ENCODE data around the gene SLX4.

SLX4 gene

DNA sequence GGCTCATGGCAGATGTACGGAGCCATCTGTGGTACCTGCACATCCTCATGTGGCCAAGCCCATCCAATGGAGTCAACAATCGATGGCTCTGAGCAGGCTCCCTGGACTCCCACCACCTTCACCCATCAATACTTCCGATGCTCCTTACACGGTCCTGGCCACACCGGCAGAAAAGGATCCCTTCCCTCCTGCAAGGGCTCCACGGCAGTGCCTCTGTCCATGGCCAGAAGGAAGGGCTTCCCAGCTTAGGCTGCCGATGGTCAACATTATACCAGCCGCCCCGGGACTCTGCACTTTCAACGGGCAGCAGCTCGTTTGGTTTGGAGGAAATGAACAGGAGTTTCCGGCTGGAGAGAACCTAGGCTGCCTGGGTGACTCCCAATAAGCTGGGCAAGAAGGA is 13.2 kb downstream of the SLX4 start:
- CTCF ChIA-PET, result no interaction called here
- H3K36me3 ChIP-seq (ENCODE audit: control insufficient read depth in 4 of 4, insufficient read depth in 4 of 4, low read length in 3 of 4), result peaks cover 2 to 47% (median 15%) of the 10 kb centered on the region in 4 experiments
- H3K27me3 ChIP-seq (replicated peaks in 2 of 5; ENCODE audit: control insufficient read depth in 4 of 5, insufficient read depth in 5 of 5, low read length in 4 of 5), result no peaks in the 10 kb centered on the region
- DNase-seq, result no peak
- POLR2A ChIA-PET, result no interaction called here
- H3K27ac ChIP-seq (ENCODE audit: insufficient read depth in 1 of 2, low read depth in 1 of 2, low read length in 2 of 2, poor library complexity in 1 of 2, severe bottlenecking in 2 of 2), result no peak overlapping the region
- peaks cover 0 to 7% (median 0%) of the 10 kb centered on the region in 5 experiments for H3K9me3 ChIP-seq (ENCODE audit: control extremely low read depth in 1 of 5, control insufficient read depth in 4 of 5, insufficient read depth in 2 of 5, low read depth in 1 of 5, low read length in 4 of 5)
- peaks cover 0 to 11% (median 5%) of the 10 kb centered on the region in 4 experiments for H3K4me1 ChIP-seq (ENCODE audit: control extremely low read depth in 1 of 4, control insufficient read depth in 4 of 4, insufficient read depth in 4 of 4, low read length in 3 of 4)
- WGBS (ENCODE audit: insufficient coverage), result 97% methylated on average over 11 of the region's 12 CpGs
- H3K4me3 ChIP-seq (ENCODE audit: control insufficient read depth in 1 of 7, extremely low read depth in 1 of 7, insufficient read depth in 4 of 7, low read depth in 2 of 7, low read length in 6 of 7), result no peak overlapping the region

DNA sequence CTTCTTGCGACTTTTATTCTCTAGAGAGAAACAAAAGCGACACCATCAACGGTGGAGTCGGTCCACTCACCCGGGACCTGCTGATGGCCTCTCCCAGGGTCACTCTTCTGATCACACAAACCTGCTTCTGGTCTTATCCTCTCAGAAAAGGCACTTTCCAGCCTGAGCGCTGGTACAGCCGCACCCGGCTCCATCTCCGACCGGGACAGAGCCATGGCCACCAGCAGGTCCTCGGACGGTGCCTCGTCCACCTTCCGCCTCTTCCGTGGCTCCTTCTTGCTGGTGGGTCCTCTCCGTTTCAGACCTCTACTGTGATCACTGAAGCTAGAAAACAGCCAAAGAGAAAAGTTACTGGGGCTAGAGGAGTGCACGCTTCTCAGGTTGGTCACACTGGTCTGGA is 13.7 kb downstream of the SLX4 start:
- Histone ChIP-seq H3K36me3 (ENCODE audit: control insufficient read depth in 4 of 4, insufficient read depth in 4 of 4, low read length in 3 of 4) (peaks cover 2 to 44% (median 16%) of the 10 kb centered on the region in 4 experiments), H3K9me3 (ENCODE audit: control extremely low read depth in 1 of 5, control insufficient read depth in 4 of 5, insufficient read depth in 2 of 5, low read depth in 1 of 5, low read length in 4 of 5) (peaks cover 0 to 7% (median 0%) of the 10 kb centered on the region in 5 experiments), H3K27ac (ENCODE audit: insufficient read depth in 1 of 2, low read depth in 1 of 2, low read length in 2 of 2, poor library complexity in 1 of 2, severe bottlenecking in 2 of 2) (no peak overlapping the region), H3K4me1 (ENCODE audit: control extremely low read depth in 1 of 4, control insufficient read depth in 4 of 4, insufficient read depth in 4 of 4, low read length in 3 of 4) (peaks cover 0 to 11% (median 5%) of the 10 kb centered on the region in 4 experiments), H3K27me3 (replicated peaks in 2 of 5; ENCODE audit: control insufficient read depth in 4 of 5, insufficient read depth in 5 of 5, low read length in 4 of 5) (no peaks in the 10 kb centered on the region), H3K4me3 (ENCODE audit: control insufficient read depth in 1 of 7, extremely low read depth in 1 of 7, insufficient read depth in 4 of 7, low read depth in 2 of 7, low read length in 6 of 7) (no peak overlapping the region)
- DNase-seq, result no peak
- ChIA-PET CTCF (no interaction called here), POLR2A (no interaction called here)
- WGBS (ENCODE audit: insufficient coverage), result 95% methylated on average over 17 of the region's 17 CpGs

DNA sequence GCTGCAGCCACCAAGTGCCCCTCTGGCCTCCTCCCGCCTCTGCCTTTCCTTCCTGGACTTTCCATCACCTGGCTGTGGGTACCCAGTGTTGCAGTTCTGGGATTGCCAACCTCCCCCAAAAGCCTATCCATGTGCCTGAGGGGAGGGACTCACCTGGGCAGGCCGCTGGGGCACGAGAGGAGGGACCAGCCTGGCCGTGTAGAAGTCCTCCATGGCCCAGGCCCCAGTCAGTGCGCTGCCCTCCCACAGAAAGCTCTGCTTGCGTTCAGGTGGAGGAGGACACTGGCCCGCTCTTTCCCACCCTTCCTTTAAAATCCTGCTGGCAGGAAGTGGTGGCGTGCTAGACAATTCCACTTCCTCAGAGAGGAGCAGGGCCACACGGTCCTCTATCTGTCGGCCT is 14.2 kb downstream of the SLX4 start:
- Histone ChIP-seq H3K4me1 (ENCODE audit: control extremely low read depth in 1 of 4, control insufficient read depth in 4 of 4, insufficient read depth in 4 of 4, low read length in 3 of 4) (peaks cover 0 to 11% (median 5%) of the 10 kb centered on the region in 4 experiments), H3K9me3 (ENCODE audit: control extremely low read depth in 1 of 5, control insufficient read depth in 4 of 5, insufficient read depth in 2 of 5, low read depth in 1 of 5, low read length in 4 of 5) (peaks cover 0 to 7% (median 0%) of the 10 kb centered on the region in 5 experiments), H3K4me3 (ENCODE audit: control insufficient read depth in 1 of 7, extremely low read depth in 1 of 7, insufficient read depth in 4 of 7, low read depth in 2 of 7, low read length in 6 of 7) (no peak overlapping the region), H3K36me3 (ENCODE audit: control insufficient read depth in 4 of 4, insufficient read depth in 4 of 4, low read length in 3 of 4) (peaks cover 2 to 43% (median 16%) of the 10 kb centered on the region in 4 experiments), H3K27me3 (replicated peaks in 2 of 5; ENCODE audit: control insufficient read depth in 4 of 5, insufficient read depth in 5 of 5, low read length in 4 of 5) (no peaks in the 10 kb centered on the region), H3K27ac (ENCODE audit: insufficient read depth in 1 of 2, low read depth in 1 of 2, low read length in 2 of 2, poor library complexity in 1 of 2, severe bottlenecking in 2 of 2) (no peak overlapping the region)
- WGBS (ENCODE audit: insufficient coverage), result 71% methylated on average over 9 of the region's 10 CpGs
- CTCF ChIA-PET, result no interaction called here
- no peak for DNase-seq
- POLR2A ChIA-PET, result no interaction called here

- ChIA-PET CTCF (interaction anchor here (0.6 to 1.0 kb wide), 2 partner anchors 38 to 499 kb away, joined by 3 read pairs; no protein-coding TSS in a partner anchor), POLR2A (no interaction called here)
These were observed 15.1 kb downstream of the SLX4 start for GRCh38 chr16:3596101-3596861.

GRCh38 chr16:3595521-3596021 is 15.8 kb downstream of the SLX4 start:
- H3K4me3 ChIP-seq (ENCODE audit: control insufficient read depth in 1 of 7, extremely low read depth in 1 of 7, insufficient read depth in 4 of 7, low read depth in 2 of 7, low read length in 6 of 7), result no peak overlapping the region
- peaks cover 0 to 20% (median 16%) of the 10 kb centered on the region in 4 experiments for H3K4me1 ChIP-seq (ENCODE audit: control extremely low read depth in 1 of 4, control insufficient read depth in 4 of 4, insufficient read depth in 4 of 4, low read length in 3 of 4)
- DNase-seq, result no peak
- CTCF ChIA-PET, result interaction anchor here (0.6 to 1.0 kb wide), 2 partner anchors 37 to 499 kb away, joined by 3 read pairs; no protein-coding TSS in a partner anchor
- H3K36me3 ChIP-seq (ENCODE audit: control insufficient read depth in 4 of 4, insufficient read depth in 4 of 4, low read length in 3 of 4), result peaks cover 2 to 36% (median 10%) of the 10 kb centered on the region in 4 experiments
- WGBS (ENCODE audit: insufficient coverage), result 97% methylated on average over 12 of the region's 19 CpGs
- no peak overlapping the region for H3K27ac ChIP-seq (ENCODE audit: insufficient read depth in 1 of 2, low read depth in 1 of 2, low read length in 2 of 2, poor library complexity in 1 of 2, severe bottlenecking in 2 of 2)
- H3K27me3 ChIP-seq (replicated peaks in 2 of 5; ENCODE audit: control insufficient read depth in 4 of 5, insufficient read depth in 5 of 5, low read length in 4 of 5), result no peaks in the 10 kb centered on the region
- peaks cover 0 to 7% (median 0%) of the 10 kb centered on the region in 5 experiments for H3K9me3 ChIP-seq (ENCODE audit: control extremely low read depth in 1 of 5, control insufficient read depth in 4 of 5, insufficient read depth in 2 of 5, low read depth in 1 of 5, low read length in 4 of 5)
- POLR2A ChIA-PET, result no interaction called here

More at GRCh38 chr16:3596101-3596861, 15.1 kb downstream of the SLX4 start:
- no peak overlapping the region for H3K27ac ChIP-seq (ENCODE audit: insufficient read depth in 1 of 2, low read depth in 1 of 2, low read length in 2 of 2, poor library complexity in 1 of 2, severe bottlenecking in 2 of 2)
- H3K27me3 ChIP-seq (replicated peaks in 2 of 5; ENCODE audit: control insufficient read depth in 4 of 5, insufficient read depth in 5 of 5, low read length in 4 of 5), result no peaks in the 10 kb centered on the region
- peaks cover 0 to 13% (median 9%) of the 10 kb centered on the region in 4 experiments for H3K4me1 ChIP-seq (ENCODE audit: control extremely low read depth in 1 of 4, control insufficient read depth in 4 of 4, insufficient read depth in 4 of 4, low read length in 3 of 4)
- no peak overlapping the region for H3K4me3 ChIP-seq (ENCODE audit: control insufficient read depth in 1 of 7, extremely low read depth in 1 of 7, insufficient read depth in 4 of 7, low read depth in 2 of 7, low read length in 6 of 7)
- H3K9me3 ChIP-seq (ENCODE audit: control extremely low read depth in 1 of 5, control insufficient read depth in 4 of 5, insufficient read depth in 2 of 5, low read depth in 1 of 5, low read length in 4 of 5), result peaks cover 0 to 7% (median 0%) of the 10 kb centered on the region in 5 experiments
- 98% methylated on average over 24 of the region's 27 CpGs for WGBS (ENCODE audit: insufficient coverage)
- DNase-seq, result no peak
- peaks cover 2 to 36% (median 12%) of the 10 kb centered on the region in 4 experiments for H3K36me3 ChIP-seq (ENCODE audit: control insufficient read depth in 4 of 4, insufficient read depth in 4 of 4, low read length in 3 of 4)

DNA sequence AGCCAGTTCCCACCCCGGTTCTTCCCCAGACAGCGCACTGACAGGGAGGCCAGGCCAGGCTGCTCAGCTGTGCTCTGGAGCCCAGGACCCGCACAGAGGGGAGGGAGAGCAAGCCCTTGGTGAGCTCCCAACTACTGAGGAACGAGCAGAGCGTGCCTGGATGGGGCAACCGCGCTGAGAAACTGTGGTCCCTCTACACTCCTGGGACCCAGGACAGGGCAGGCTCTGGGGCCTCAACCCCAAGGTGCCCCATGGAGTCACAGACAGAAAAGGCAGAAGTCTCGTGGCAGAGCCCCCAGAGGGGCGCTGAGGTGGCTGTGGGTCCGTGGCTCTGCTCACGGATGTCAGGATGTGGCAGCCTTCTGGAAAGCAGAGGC is 16.3 kb downstream of the SLX4 start:
- Histone ChIP-seq H3K9me3 (ENCODE audit: control extremely low read depth in 1 of 5, control insufficient read depth in 4 of 5, insufficient read depth in 2 of 5, low read depth in 1 of 5, low read length in 4 of 5) (peaks cover 0 to 5% (median 0%) of the 10 kb centered on the region in 5 experiments), H3K4me1 (ENCODE audit: control extremely low read depth in 1 of 4, control insufficient read depth in 4 of 4, insufficient read depth in 4 of 4, low read length in 3 of 4) (peaks cover 0 to 25% (median 20%) of the 10 kb centered on the region in 4 experiments), H3K27me3 (replicated peaks in 2 of 5; ENCODE audit: control insufficient read depth in 4 of 5, insufficient read depth in 5 of 5, low read length in 4 of 5) (no peaks in the 10 kb centered on the region), H3K36me3 (ENCODE audit: control insufficient read depth in 4 of 4, insufficient read depth in 4 of 4, low read length in 3 of 4) (peaks cover 2 to 36% (median 8%) of the 10 kb centered on the region in 4 experiments), H3K4me3 (ENCODE audit: control insufficient read depth in 1 of 7, extremely low read depth in 1 of 7, insufficient read depth in 4 of 7, low read depth in 2 of 7, low read length in 6 of 7) (no peak overlapping the region), H3K27ac (ENCODE audit: insufficient read depth in 1 of 2, low read depth in 1 of 2, low read length in 2 of 2, poor library complexity in 1 of 2, severe bottlenecking in 2 of 2) (no peak overlapping the region)
- WGBS (ENCODE audit: insufficient coverage), result 95% methylated on average over 11 of the region's 11 CpGs
- POLR2A ChIA-PET, result no interaction called here
- no peak for DNase-seq
- CTCF ChIA-PET, result no interaction called here
